H9 (cell line): ENCODE results near the gene DPP10. TPM values are rescaled to one million over a fixed set of nuclear protein-coding genes. Genes with fewer than 3 reads are reported as not detected.
"Not testable (repeated sequence)": the region's sequence is repeated elsewhere in the genome, so short reads cannot be mapped to it uniquely, and the experiment has no call there.

ENCODE experiments used
- DNase-seq: peaks from one replicate; pipeline ENCODE4 v3.0.0-alpha.2; 2017
- H2AFZ ChIP-seq: one replicate; pipeline ENCODE4 v1.6.1; 2013; ENCODE audit warnings: mild to moderate bottlenecking, low read length, control low read depth, moderate library complexity
- H2AK5ac ChIP-seq: 2 replicates; pipeline ENCODE4 v1.6.1; 2013; ENCODE audit warnings: low read length, control low read depth, mixed read lengths; ENCODE audit not compliant: insufficient read length
- H2BK120ac ChIP-seq: one replicate; pipeline ENCODE4 v1.6.1; 2013; ENCODE audit warnings: low read depth, mild to moderate bottlenecking, low read length, control low read depth, inconsistent platforms; ENCODE audit not compliant: poor library complexity, severe bottlenecking
- H2BK12ac ChIP-seq: 2 replicates; pipeline ENCODE4 v1.6.1; 2013; ENCODE audit warnings: low read length, control low read depth, mixed read lengths, low read depth; ENCODE audit not compliant: insufficient read length
- H2BK15ac ChIP-seq: 2 replicates; pipeline ENCODE4 v1.6.1; 2013; ENCODE audit warnings: low read depth, low read length, control low read depth
- H2BK20ac ChIP-seq: one replicate; pipeline ENCODE4 v1.6.1; 2013; ENCODE audit warnings: low read depth, mild to moderate bottlenecking, low read length, control low read depth, inconsistent platforms; ENCODE audit not compliant: poor library complexity, severe bottlenecking
- H2BK5ac ChIP-seq: 2 replicates; pipeline ENCODE4 v1.6.1; 2013; ENCODE audit warnings: low read length, control low read depth, mixed read lengths; ENCODE audit not compliant: insufficient read length
- H3K14ac ChIP-seq: 2 replicates; pipeline ENCODE4 v1.6.1; 2013; ENCODE audit warnings: low read length, control low read depth; ENCODE audit not compliant: insufficient read depth
- H3K18ac ChIP-seq: 2 replicates; pipeline ENCODE4 v1.6.1; 2013; ENCODE audit warnings: low read depth, mild to moderate bottlenecking, mixed read lengths, low read length, control low read depth; ENCODE audit not compliant: insufficient read length
- H3K23ac ChIP-seq: 2 replicates; pipeline ENCODE4 v1.6.1; 2013; ENCODE audit warnings: low read length, control low read depth, mixed read lengths, low read depth; ENCODE audit not compliant: insufficient read length
- H3K23me2 ChIP-seq: 2 replicates; pipeline ENCODE4 v1.6.1; 2013; ENCODE audit warnings: low read depth, mild to moderate bottlenecking, mixed read lengths, low read length, control low read depth; ENCODE audit not compliant: insufficient read length, poor library complexity, severe bottlenecking
- H3K27ac ChIP-seq: 2 replicates; pipeline ENCODE4 v1.5.1; 2013; ENCODE audit warnings: low read length, control low read depth, mixed read lengths, low read depth; ENCODE audit not compliant: insufficient read length
- H3K27me3 ChIP-seq: 2 replicates; pipeline ENCODE4 v1.6.1; 2013; ENCODE audit warnings: low read length, control low read depth, inconsistent platforms; ENCODE audit not compliant: insufficient read depth
- H3K4ac ChIP-seq: 2 replicates; pipeline ENCODE4 v1.6.1; 2013; ENCODE audit warnings: low read depth, mild to moderate bottlenecking, control low read depth, inconsistent platforms, low read length, moderate library complexity
- H3K4me1 ChIP-seq: 2 replicates; pipeline ENCODE4 v1.6.1; 2013; ENCODE audit warnings: low read length, control low read depth, inconsistent platforms; ENCODE audit not compliant: insufficient read depth
- H3K4me2 ChIP-seq: 2 replicates; pipeline ENCODE4 v1.6.1; 2013; ENCODE audit warnings: low read length, control low read depth, mixed read lengths; ENCODE audit not compliant: insufficient read length, insufficient read depth
- H3K56ac ChIP-seq: 2 replicates; pipeline ENCODE4 v1.6.1; 2013; ENCODE audit warnings: low read depth, mild to moderate bottlenecking, mixed read lengths, low read length, control low read depth; ENCODE audit not compliant: insufficient read length
- H3K79me1 ChIP-seq: 2 replicates; pipeline ENCODE4 v1.6.1; 2013; ENCODE audit warnings: low read depth, mild to moderate bottlenecking, moderate library complexity, low read length, control low read depth, inconsistent platforms; ENCODE audit not compliant: insufficient read depth, poor library complexity, severe bottlenecking
- H3K79me2 ChIP-seq: 2 replicates; pipeline ENCODE4 v1.6.1; 2013; ENCODE audit warnings: low read length, control low read depth, inconsistent platforms; ENCODE audit not compliant: insufficient read depth
- H3K9ac ChIP-seq: 2 replicates; pipeline ENCODE4 v1.6.1; 2013; ENCODE audit warnings: low read length, control low read depth, mixed read lengths; ENCODE audit not compliant: insufficient read length; ENCODE audit errors: extremely low read depth
- H3K9me3 ChIP-seq: one replicate; pipeline ENCODE4 v1.6.1; 2013; ENCODE audit warnings: low read depth, low read length, inconsistent platforms; ENCODE audit not compliant: control insufficient read depth
- H3T11ph ChIP-seq: one replicate; pipeline ENCODE4 v1.6.1; 2013; ENCODE audit warnings: mild to moderate bottlenecking, low read length, control low read depth, inconsistent platforms
- H4K20me1 ChIP-seq: one replicate; pipeline ENCODE4 v1.6.1; 2013; ENCODE audit not compliant: control insufficient read depth, insufficient read length, insufficient read depth
- H4K5ac ChIP-seq: 2 replicates; pipeline ENCODE4 v1.6.1; 2013; ENCODE audit warnings: low read depth, mild to moderate bottlenecking, mixed read lengths, low read length, control low read depth; ENCODE audit not compliant: insufficient read length
- H4K8ac ChIP-seq: replicated peaks from 2 replicates; pipeline ENCODE4 v1.6.1; 2013; ENCODE audit warnings: low read length, control low read depth, mixed read lengths, low read depth; ENCODE audit not compliant: insufficient read length
- H4K91ac ChIP-seq: 2 replicates; pipeline ENCODE4 v1.6.1; 2013; ENCODE audit warnings: low read depth, mild to moderate bottlenecking, moderate library complexity, mixed read lengths, low read length, control low read depth; ENCODE audit not compliant: insufficient read length
- H3K27ac Mint-ChIP-seq, 3 experiments: 2 replicates in 2 of 3; 3 replicates in 1 of 3; pipeline ENCODE4 v1.8.0; 2020 to 2021; ENCODE audit warnings: mixed read lengths in 3 of 3, mild to moderate bottlenecking in 1 of 3, moderate library complexity in 1 of 3
- H3K27me3 Mint-ChIP-seq: 2 replicates; pipeline ENCODE4 v1.8.0; 2021; ENCODE audit warnings: low read depth, mild to moderate bottlenecking, moderate library complexity, mixed read lengths
- H3K36me3 Mint-ChIP-seq, 3 experiments: 2 replicates in 2 of 3; 3 replicates in 1 of 3; pipeline ENCODE4 v1.8.0; 2020 to 2021; ENCODE audit warnings: low read depth in 3 of 3, mixed read lengths in 3 of 3; ENCODE audit not compliant: insufficient read depth in 1 of 3
- H3K4me1 Mint-ChIP-seq, 2 experiments: 2 replicates each; pipeline ENCODE4 v1.8.0; 2020; ENCODE audit warnings: mixed read lengths in 2 of 2
- H3K4me3 Mint-ChIP-seq, 2 experiments: 2 replicates in 1 of 2; 3 replicates in 1 of 2; pipeline ENCODE4 v1.8.0; 2020 to 2021; ENCODE audit warnings: mild to moderate bottlenecking in 2 of 2, mixed read lengths in 2 of 2, moderate library complexity in 1 of 2
- H3K9me3 Mint-ChIP-seq, 2 experiments: 2 replicates in 1 of 2; 3 replicates in 1 of 2; pipeline ENCODE4 v1.8.0; 2020; ENCODE audit warnings: mild to moderate bottlenecking in 2 of 2, mixed read lengths in 2 of 2, moderate library complexity in 1 of 2
- WGBS: extraction: QIAGEN DNeasy Blood & Tissue Kit; methylation state at CpG from one replicate; pipeline ENCODE4 v1.1.7; 2013; ENCODE audit warnings: missing lambda C conversion rate, low lambda C conversion rate, mixed read lengths; ENCODE audit not compliant: insufficient read length; ENCODE audit errors: extremely low coverage; 5-methylcytosine and 5-hydroxymethylcytosine counted together
- total RNA-seq: library from RNA; stranded (reverse); gene quantifications from 2 replicates; pipeline ENCODE4 v1.2.1, GENCODE V29; 2021
- TF ChIP-seq, protein P1 (sequence below): fragments of 200-600 bp; sonication (generic); conservative IDR thresholded peaks from 3 replicates; pipeline ENCODE4 v1.8.0; 2021; ENCODE audit warnings: antibody characterized with exemption, mild to moderate bottlenecking

DPP10 gene
- total RNA-seq, 1 experiment from 2014 or later: 11.3 TPM

DNA sequence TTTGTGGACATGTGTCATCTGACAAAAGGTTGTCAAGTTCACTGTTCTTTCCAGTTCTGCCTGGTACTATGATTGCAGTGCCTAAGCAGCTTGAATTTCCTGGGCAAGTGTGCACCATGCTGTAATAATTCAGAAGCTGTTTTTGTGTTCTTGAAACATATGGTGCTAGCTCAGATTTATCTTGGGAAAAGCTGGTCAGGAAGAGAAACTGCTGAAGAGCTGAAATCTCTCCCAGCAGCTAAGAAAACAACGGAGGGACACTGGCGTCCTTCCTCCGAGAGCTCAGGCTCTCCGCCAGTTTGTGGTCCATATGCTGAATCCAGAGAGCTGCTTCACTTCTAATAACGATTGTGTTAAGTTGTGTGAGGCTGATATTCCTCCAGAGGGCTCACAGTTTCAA lies 642.0 kb downstream of the DPP10 start:
- H3K4me2 ChIP-seq: no peak overlapping the region
- H3K27me3 ChIP-seq: no peaks in the 10 kb centered on the region
- H3K14ac ChIP-seq: no peak overlapping the region
- H3K56ac ChIP-seq: no peak overlapping the region
- H3K23me2 ChIP-seq: no peaks in the 10 kb centered on the region
- Mint-ChIP-seq H3K4me1 (peaks cover 26 to 29% of the 10 kb centered on the region in 2 experiments), H3K9me3 (peaks cover 14 to 21% of the 10 kb centered on the region in 2 experiments), H3K27ac (no peak overlapping the region; a peak in 1 of 7 replicates), H3K27me3 (peaks cover 1% of the 10 kb centered on the region; the same call in 1 of the 2 replicates), H3K36me3 (peaks cover 11 to 22% (median 12%) of the 10 kb centered on the region in 3 experiments), H3K4me3 (no peak overlapping the region)
- H3K79me1 ChIP-seq: no peaks in the 10 kb centered on the region
- no peak overlapping the region for H2BK15ac ChIP-seq
- H2AFZ ChIP-seq: no peak overlapping the region
- H2AK5ac ChIP-seq: no peak overlapping the region
- no peak overlapping the region for H3T11ph ChIP-seq
- no peak overlapping the region for H4K5ac ChIP-seq
- TF ChIP-seq, protein P1, sequence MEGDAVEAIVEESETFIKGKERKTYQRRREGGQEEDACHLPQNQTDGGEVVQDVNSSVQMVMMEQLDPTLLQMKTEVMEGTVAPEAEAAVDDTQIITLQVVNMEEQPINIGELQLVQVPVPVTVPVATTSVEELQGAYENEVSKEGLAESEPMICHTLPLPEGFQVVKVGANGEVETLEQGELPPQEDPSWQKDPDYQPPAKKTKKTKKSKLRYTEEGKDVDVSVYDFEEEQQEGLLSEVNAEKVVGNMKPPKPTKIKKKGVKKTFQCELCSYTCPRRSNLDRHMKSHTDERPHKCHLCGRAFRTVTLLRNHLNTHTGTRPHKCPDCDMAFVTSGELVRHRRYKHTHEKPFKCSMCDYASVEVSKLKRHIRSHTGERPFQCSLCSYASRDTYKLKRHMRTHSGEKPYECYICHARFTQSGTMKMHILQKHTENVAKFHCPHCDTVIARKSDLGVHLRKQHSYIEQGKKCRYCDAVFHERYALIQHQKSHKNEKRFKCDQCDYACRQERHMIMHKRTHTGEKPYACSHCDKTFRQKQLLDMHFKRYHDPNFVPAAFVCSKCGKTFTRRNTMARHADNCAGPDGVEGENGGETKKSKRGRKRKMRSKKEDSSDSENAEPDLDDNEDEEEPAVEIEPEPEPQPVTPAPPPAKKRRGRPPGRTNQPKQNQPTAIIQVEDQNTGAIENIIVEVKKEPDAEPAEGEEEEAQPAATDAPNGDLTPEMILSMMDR: no peak
- no peaks in the 10 kb centered on the region for H3K79me2 ChIP-seq
- no peak overlapping the region for H2BK20ac ChIP-seq
- no peaks in the 10 kb centered on the region for H4K20me1 ChIP-seq
- H2BK5ac ChIP-seq: no peak overlapping the region
- H3K9ac ChIP-seq: no peak overlapping the region
- H3K9me3 ChIP-seq: no peaks in the 10 kb centered on the region
- WGBS: no CpG with 5 or more reads among the region's 5 CpGs
- H3K23ac ChIP-seq: no peak overlapping the region
- no peak for DNase-seq
- H3K4ac ChIP-seq: no peak overlapping the region
- H3K4me1 ChIP-seq: no peaks in the 10 kb centered on the region
- H2BK12ac ChIP-seq: no peak overlapping the region
- no peak overlapping the region for H2BK120ac ChIP-seq
- no peak overlapping the region for H3K27ac ChIP-seq
- H3K18ac ChIP-seq: no peak overlapping the region
- H4K8ac ChIP-seq: no peak overlapping the region
- no peak overlapping the region for H4K91ac ChIP-seq

DNA sequence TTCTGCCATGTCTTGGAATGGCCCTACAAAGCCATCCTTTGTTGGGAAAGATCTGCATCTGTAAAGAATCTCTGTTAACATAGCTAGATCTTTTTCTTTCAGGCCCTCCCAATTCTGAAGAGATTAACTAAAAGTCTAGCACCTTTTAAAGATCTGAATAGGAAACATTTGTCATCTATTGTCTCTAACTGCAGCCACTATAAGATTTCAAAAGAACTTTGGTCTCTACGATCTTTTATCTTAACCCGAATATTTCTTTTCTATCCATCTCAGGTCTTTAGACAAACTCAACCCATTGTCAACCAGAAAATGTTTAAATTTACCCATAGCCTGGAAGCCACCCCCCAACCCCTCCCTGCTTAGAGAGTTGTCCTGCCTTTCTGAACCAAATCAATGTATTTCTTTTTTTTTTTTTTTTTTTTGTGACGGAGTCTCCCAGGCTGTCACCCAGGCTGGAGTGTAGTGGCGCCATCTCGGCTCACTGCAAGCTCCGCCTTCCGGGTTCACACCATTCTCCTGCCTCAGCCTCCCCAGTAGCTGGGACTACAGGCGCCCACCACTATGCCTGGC lies 643.7 kb downstream of the DPP10 start:
- not testable (repeated sequence) for H2BK20ac ChIP-seq, H3T11ph ChIP-seq, H4K5ac ChIP-seq, H2BK15ac ChIP-seq, H3K4me2 ChIP-seq, H4K20me1 ChIP-seq, H3K27me3 Mint-ChIP-seq, H2BK5ac ChIP-seq, H3K23me2 ChIP-seq, H3K9ac ChIP-seq, H3K4me3 Mint-ChIP-seq, H2BK120ac ChIP-seq, H3K23ac ChIP-seq, H3K18ac ChIP-seq, H2BK12ac ChIP-seq, H3K27me3 ChIP-seq, H3K4me1 ChIP-seq, H3K79me1 ChIP-seq, H3K79me2 ChIP-seq, H4K8ac ChIP-seq, H2AK5ac ChIP-seq, H2AFZ ChIP-seq, H3K4ac ChIP-seq, H3K9me3 ChIP-seq, H3K27ac ChIP-seq, H3K14ac ChIP-seq, H4K91ac ChIP-seq, H3K56ac ChIP-seq
- Mint-ChIP-seq H3K27ac (peak overlapping the region in 1 of 3 experiments; percentile 22; a peak in 3 of 7 replicates), H3K4me1 (peaks cover 26 to 29% of the 10 kb centered on the region in 2 experiments), H3K9me3 (peaks cover 30 to 38% of the 10 kb centered on the region in 2 experiments), H3K36me3 (peaks cover 22 to 39% (median 28%) of the 10 kb centered on the region in 3 experiments)
- DNase-seq: peak; percentile 36
- WGBS: no CpG with 5 or more reads among the region's 8 CpGs
